ENCODE measurements around the gene LGR6.
A peak's percentile ranks its signal among the peaks of the same experiment; 100 is the strongest.

The LGR6 gene

DNA sequence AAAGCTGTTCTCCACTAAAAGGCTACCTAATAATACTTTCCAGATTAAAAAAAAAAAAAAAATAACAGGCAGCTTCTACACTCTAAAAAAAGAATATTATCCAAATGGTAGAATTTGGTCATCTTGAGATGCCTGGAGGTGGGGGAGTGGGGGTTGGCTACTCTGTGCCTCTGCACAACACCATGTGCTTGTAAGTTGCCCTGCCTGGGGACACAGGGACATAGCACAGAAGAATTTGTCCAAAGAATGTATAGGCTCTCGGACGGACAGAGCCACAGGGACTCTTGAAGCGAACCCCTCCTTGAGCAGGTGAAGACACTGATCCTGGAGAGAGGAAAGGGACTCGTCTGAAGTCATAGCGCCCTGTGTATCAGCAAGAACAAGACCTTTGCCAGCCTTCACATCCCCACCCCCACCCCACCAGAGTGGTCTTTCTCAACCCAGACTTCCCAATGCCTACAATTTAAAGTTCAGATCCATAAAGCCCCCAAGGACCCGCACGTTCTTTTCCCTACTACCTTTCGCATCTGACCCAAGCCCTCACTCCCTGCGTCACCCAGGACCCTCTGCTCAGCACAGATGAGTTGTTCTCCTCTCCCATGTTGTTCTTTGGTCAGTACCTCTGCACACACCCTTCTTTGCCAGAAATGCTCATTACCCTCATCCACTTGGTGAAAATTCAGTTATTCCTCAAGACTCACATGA lies 72.6 kb downstream of the LGR6 start:
- no peak for DNase-seq (ENCODE audit: low spot score)

DNA sequence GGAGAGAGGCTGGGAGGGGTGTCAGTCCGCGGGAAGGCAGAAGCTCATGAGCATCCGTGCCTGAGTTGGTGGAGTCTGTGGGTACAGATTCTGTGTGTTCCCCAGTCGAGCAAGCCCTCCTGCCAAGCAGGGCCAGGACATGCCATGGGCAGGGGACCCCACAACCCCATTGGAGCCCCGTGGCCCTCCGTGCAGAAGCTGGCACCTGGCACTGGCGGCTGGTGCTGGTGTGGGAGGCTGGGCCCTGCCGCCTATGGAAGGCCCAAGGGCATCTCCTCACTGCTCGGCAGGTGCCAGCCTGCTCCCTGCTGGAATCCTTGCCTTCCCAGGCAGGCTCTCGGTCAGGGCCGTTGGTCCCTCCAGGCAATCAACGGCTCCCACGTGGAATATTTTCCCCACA lies 74.4 kb downstream of the LGR6 start:
- no peak for DNase-seq (ENCODE audit: low spot score)

- no peak for DNase-seq (ENCODE audit: low spot score)
Observed at GRCh38 chr1:202268817-202269216, 75.2 kb downstream of the LGR6 start.

DNA sequence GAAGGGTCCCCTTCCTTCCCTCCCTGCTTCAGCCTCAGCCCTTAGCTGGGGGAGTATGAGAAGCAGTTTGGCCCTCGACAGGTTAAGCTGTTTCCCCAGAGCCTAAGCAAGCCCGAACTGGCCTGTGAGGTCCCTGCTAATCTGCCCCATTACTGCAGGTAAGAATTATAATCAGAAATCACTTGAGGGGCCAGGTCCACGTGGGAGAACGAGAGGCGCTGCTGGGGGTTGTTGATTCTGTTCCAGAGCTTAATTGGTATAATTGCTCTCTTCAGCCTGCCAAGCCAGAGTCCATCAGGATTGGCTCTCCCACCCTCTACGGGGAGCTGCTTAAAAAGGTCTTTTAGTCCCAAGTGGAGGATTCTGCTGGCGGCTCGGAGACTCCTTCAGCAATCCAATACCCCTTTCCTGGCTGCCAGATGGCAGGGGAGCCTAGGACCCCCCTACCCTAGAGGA lies 77.3 kb downstream of the LGR6 start:
- DNase-seq (ENCODE audit: low spot score): no peak

GRCh38 chr1:202272103-202272845 lies 78.7 kb downstream of the LGR6 start:
- DNase-seq (ENCODE audit: low spot score): no peak

DNA sequence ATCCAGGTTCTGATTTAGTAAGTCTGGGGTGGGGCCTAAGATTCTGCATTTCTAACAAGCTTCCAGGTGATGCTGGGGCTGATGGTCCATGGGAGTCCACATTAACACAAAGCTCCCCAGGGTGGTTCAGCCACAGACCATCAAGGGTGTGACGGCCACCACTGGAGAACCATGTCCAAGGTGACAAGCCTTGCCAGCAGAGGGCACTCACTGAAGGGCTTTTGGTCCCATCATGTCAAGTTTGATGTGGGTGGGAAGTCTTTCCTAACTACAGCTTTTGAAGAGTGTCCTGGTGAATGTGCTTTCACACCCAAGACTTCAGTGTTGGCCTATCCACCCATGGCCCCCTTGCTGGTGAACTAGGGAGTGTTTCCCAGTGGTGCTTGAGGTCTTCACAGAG lies 81.0 kb downstream of the LGR6 start:
- peak; percentile 16 for DNase-seq (ENCODE audit: low spot score)

- no peak for DNase-seq (ENCODE audit: low spot score)
Observed at GRCh38 chr1:202275061-202275770, 81.6 kb downstream of the LGR6 start.

DNA sequence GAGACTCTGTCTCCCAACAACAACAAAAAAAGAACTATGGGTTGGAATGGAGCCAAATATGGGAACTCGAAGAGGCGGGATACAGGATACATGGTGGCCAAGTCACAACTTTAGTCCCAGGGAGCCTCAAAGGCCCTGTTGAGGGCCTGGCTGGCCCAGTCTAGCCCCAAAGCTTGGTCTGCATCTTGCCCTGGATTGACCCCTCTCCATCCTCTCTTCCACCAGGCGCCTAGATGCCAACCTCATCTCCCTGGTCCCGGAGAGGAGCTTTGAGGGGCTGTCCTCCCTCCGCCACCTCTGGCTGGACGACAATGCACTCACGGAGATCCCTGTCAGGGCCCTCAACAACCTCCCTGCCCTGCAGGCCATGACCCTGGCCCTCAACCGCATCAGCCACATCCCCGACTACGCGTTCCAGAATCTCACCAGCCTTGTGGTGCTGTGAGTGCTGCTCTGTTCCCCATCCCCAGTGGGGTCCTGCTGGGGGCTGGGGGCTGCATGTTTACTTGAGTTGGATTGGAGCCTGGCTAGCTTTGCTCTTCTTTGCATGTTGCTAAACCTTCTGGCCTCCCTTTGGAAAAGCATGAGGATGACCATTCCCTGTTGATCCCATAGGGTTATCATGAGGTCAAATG lies 82.6 kb downstream of the LGR6 start:
- no peak for DNase-seq (ENCODE audit: low spot score)

- DNase-seq (ENCODE audit: low spot score): no peak
Observed at GRCh38 chr1:202276920-202277319, 83.3 kb downstream of the LGR6 start.

- DNase-seq (ENCODE audit: low spot score): no peak
Observed at GRCh38 chr1:202278751-202279150, 85.2 kb downstream of the LGR6 start.

DNA sequence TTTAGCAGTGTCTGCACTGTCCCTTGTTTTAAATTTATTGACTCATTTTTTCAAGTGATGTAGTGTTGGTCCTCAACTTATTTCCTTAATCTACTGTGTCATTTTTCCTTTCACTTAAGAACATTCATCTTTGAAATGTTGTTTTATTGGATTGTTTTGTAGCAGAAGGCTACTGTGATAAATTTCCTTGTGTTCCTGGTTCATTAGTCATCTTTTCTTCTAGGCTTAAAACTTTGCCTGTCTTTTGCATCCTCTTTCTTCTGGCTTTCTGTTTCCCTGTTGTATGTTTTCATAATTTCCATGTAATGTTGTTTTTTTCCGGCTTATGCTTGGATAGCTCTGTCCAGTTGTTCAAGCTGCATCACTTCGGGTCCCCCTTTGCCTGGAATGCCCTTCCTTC lies 86.2 kb downstream of the LGR6 start:
- DNase-seq (ENCODE audit: low spot score): no peak

DNA sequence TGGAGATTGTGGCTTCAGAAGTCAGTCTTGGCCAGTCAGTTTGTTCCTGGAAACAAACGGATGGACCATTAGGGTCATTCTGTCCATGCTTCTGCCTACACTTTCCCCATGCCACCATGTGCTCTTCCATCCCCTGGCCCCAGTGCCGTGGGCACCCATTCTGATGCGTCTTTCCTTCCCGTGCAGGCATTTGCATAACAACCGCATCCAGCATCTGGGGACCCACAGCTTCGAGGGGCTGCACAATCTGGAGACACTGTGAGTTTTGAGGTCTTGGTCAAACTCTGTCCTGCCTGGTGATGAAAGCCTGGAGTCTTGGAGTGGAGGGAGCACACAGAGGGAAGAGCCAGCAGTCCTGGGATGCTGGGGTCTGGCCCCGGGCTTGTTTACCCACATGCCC lies 87.0 kb downstream of the LGR6 start:
- no peak for DNase-seq (ENCODE audit: low spot score)

DNA sequence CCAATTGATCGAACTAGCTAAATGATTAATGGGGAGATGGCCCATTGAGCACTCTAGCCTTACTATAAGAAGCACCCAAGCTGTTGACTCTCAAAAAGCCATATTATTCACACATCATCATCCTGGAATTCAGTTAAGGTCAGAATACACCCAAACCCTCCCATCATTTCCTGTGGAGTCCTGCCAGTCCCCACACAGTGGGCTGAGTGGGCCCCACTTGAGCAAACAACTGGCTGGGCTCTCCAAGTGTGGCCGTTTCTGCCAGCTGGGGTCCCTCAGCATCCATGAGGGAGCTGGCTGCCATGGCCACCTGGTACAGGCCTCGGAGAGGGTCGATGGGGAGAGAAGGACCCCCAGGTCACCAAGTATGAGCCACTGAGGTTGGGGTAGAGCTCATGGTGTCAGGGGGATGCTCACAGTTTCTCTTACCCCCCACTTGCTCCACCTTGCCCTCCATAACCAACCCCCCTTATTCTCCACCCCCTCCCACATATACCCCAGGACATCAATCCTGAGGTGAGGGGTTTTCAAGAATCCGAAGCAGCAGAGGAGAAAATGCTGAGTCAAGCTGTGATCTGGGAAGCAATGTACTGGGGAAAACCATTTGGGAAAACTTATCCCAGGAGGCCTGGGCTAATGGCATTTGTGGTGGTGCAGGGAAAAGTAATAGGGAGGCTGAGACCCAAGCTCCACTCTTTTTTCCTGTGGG lies 87.9 kb downstream of the LGR6 start:
- no peak for DNase-seq (ENCODE audit: low spot score)

DNA sequence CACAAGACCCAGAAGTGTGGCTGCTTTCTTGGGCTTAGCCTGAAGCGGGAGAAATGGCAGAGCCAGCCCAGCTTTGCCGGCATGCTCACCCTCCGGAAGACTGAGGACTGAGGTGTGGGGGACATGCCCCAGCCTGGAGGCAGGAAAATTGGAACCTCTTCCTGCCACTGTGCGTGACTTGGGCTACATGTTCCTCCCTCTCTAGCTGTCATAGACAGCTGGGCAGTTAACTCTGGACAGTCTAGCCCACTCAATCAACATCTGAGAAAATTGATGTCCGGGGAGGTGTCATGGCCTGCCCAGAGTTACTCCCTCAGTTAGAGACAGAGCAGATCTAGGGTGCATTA lies 88.4 kb downstream of the LGR6 start:
- no peak for DNase-seq (ENCODE audit: low spot score)

- DNase-seq (ENCODE audit: low spot score): no peak
Observed at GRCh38 chr1:202282596-202283283, 89.1 kb downstream of the LGR6 start.

GRCh38 chr1:202283379-202283844 lies 89.8 kb downstream of the LGR6 start:
- DNase-seq (ENCODE audit: low spot score): no peak

DNA sequence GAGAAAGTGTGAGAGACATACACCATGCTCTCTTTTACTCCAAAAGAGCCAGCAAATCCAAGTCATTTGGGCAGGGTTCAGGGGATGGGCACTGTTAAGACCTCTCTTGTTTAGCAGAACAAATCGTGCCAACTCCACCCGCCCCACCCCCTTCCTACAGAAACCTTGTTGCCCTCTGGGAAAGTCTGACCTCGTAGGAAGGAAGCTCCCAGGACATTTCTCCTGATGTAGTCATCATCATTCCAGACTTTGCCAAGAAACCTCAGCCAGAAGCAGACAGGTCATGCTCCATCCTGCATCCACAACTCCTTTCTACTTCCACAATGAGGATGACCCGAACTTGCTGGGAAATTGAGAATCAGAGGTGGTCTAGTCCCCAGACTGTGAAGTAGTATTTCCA lies 90.4 kb downstream of the LGR6 start:
- DNase-seq (ENCODE audit: low spot score): no peak

DNA sequence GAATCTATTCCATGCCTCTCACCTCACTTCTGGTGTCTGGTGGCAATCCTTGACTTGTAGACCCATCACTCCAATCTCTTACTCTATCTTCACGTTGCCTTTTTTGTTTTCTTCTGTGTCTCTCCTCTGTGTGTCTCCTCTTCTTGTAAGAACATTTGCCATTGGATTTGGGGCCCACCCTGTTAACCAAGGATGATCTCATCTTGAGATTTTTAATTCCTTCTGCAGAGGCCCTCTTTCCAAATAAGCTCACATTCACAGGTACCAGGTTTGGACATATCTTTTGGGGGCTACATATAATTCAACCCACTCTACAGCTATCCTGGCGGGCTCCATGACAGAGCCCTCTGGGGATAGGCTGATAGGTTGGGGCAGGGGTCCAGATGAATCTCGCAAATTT lies 92.3 kb downstream of the LGR6 start:
- DNase-seq (ENCODE audit: low spot score): no peak

DNA sequence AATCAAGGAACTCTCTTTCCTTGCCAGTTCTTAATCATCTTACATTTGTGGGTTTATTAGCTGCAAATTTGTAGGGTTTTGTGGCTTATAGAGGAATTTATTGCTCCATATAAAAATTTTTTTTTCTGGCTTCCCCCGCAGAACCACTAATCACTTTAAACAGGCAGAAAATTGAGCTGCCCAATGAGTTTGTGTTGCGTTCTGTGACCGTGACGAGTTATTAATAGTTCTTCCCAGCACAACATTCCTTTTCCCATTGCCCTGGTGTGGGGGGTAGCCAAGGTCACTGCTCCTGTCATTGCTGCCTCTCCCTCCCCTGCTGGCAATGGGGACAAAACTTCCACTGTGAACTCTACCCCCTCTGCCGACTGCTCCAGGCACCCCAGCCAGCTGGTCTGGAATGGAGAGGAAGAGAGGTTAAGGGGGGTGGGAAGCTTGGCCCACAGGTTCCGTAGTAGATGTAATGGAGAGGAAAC lies 93.1 kb downstream of the LGR6 start:
- DNase-seq (ENCODE audit: low spot score): no peak

DNA sequence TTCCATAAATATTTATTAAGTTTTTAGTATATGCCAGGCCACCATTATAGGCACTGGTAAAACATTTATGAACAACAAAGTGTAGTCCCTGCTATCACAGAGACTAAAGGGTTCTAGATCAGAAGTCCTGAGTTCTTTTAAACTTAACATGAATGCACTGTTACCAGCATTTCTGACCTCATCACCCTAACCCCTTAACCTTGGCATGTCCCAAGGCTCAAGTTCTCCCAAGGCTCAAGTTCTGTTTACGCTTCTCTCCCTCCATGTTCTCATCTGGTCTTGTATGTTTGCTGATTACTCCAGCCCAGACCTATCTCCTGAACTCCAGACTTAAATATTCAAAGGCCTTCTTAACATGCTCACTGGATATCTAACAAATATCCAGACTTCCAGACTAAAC lies 93.6 kb downstream of the LGR6 start:
- no peak for DNase-seq (ENCODE audit: low spot score)

DNA sequence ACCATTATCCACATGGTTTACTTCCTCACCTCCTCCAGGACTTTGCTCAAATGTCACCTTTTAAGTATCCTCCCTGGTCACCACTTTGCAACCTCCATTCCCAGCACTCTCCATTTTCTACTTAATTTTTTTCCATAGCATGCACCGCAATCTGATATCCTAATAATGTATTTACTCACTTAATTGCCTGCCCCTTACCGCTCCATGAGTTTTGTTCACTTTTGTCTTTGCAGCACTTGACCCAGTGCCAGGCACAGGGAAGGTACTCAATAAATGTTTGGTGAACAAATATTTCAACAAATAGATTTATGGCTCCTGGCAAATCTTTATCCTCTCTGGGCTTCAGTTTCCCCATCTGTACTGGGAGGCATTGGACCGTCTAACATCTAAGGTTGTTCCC lies 94.6 kb downstream of the LGR6 start:
- DNase-seq (ENCODE audit: low spot score): no peak
